Small intestine (tissue), 7 donors: ENCODE measurements around the gene SORCS2. TPM values are rescaled to one million over a fixed set of nuclear protein-coding genes. Genes with fewer than 3 reads are reported as not detected.

ENCODE experiments used
- DNase-seq, 2 donors: peaks; one replicate each; pipeline versions ENCODE4 v3.0.0 to v3.0.0-alpha.2; 2013
- FAIRE-seq: peaks from 2 replicates; lab custom pipeline; 2012; peaks lifted over from hg19 to GRCh38; lab: Jason Lieb, UNC
- H3K27ac ChIP-seq, 3 donors: one replicate each; pipeline ENCODE4 v1.5.1; 2013; ENCODE audit warnings: low read length in 2 of 3, mild to moderate bottlenecking in 2 of 3, control low read depth in 1 of 3, inconsistent platforms in 1 of 3, low read depth in 1 of 3, moderate library complexity in 1 of 3
- H3K27me3 ChIP-seq, 3 donors: one replicate each; pipeline ENCODE4 v1.6.1; 2013; ENCODE audit warnings: low read length in 3 of 3, inconsistent platforms in 1 of 3; ENCODE audit not compliant: control insufficient read depth in 3 of 3, insufficient read depth in 3 of 3
- H3K36me3 ChIP-seq, 3 donors: one replicate each; pipeline ENCODE4 v1.6.1; 2013; ENCODE audit warnings: low read length in 3 of 3, inconsistent platforms in 1 of 3, low read depth in 1 of 3, mild to moderate bottlenecking in 1 of 3, moderate library complexity in 1 of 3; ENCODE audit not compliant: control insufficient read depth in 3 of 3, insufficient read depth in 2 of 3
- H3K4me1 ChIP-seq, 3 donors: one replicate each; pipeline ENCODE4 v1.6.1; 2013; ENCODE audit warnings: low read length in 2 of 3, inconsistent platforms in 1 of 3, low read depth in 1 of 3, mild to moderate bottlenecking in 1 of 3, moderate library complexity in 1 of 3; ENCODE audit not compliant: control insufficient read depth in 3 of 3, insufficient read depth in 2 of 3
- H3K4me3 ChIP-seq, 3 donors: one replicate each; pipeline ENCODE4 v1.5.1; 2013; ENCODE audit warnings: low read length in 3 of 3, control low read depth in 1 of 3, inconsistent platforms in 1 of 3, low read depth in 1 of 3, mild to moderate bottlenecking in 1 of 3, moderate library complexity in 1 of 3
- H3K9me3 ChIP-seq, 2 donors: one replicate each; pipeline ENCODE4 v1.6.1; 2013; ENCODE audit warnings: low read depth in 1 of 2, low read length in 1 of 2; ENCODE audit not compliant: control insufficient read depth in 2 of 2, insufficient read depth in 1 of 2
- WGBS, 3 donors: extraction: QIAGEN DNeasy Blood & Tissue Kit; methylation state at CpG; one replicate each; pipeline ENCODE4 v1.1.7; 2013; 5-methylcytosine and 5-hydroxymethylcytosine counted together
- polyA plus RNA-seq, 4 donors: library from polyadenylated mRNA; stranded (reverse) in 3 of 4; unstranded in 1 of 4; fragments of 200-250 nt in 3 of 4; fragments of 120-200 nt in 1 of 4; gene quantifications; one replicate each; pipeline versions ENCODE4 v1.2.1 to v1.2.3, GENCODE V29; 2013
- donor health status: healthy with polysubstance abuse.
- donor health status: control.
- donor health status: control.
- donor health status: Bipolar disorder and iron deficiency.
- donor health status: healthy.

Gene SORCS2
- polyA plus RNA-seq, 4 donors = 0.63 to 3.3 (median 2.2) TPM; not detected in 1

GRCh38 chr4:7462509-7462971 is 270.2 kb downstream of the SORCS2 start:
- H3K36me3 ChIP-seq = no peaks in the 10 kb centered on the region
- DNase-seq (peak; percentile 47 to 52), FAIRE-seq (no peak)
- peaks cover 0 to 9% of the 10 kb centered on the region in 2 donors for H3K9me3 ChIP-seq
- H3K4me1 ChIP-seq = peaks cover 0 to 9% (median 0%) of the 10 kb centered on the region in 3 donors
- no peak overlapping the region for H3K27ac ChIP-seq
- no peak overlapping the region for H3K4me3 ChIP-seq
- H3K27me3 ChIP-seq = no peaks in the 10 kb centered on the region
- WGBS, 3 donors = 8 to 51% (median 25%) methylated on average over 10 to 11 of the region's 11 CpGs

GRCh38 chr4:7463566-7464258 is 271.4 kb downstream of the SORCS2 start:
- no peaks in the 10 kb centered on the region for H3K36me3 ChIP-seq
- FAIRE-seq (no peak), DNase-seq (no peak)
- H3K27me3 ChIP-seq = no peaks in the 10 kb centered on the region
- peaks cover 0 to 9% (median 0%) of the 10 kb centered on the region in 3 donors for H3K4me1 ChIP-seq
- no peak overlapping the region for H3K4me3 ChIP-seq
- WGBS, 3 donors = 81 to 86% (median 83%) methylated on average over 20 of the region's 20 CpGs
- no peak overlapping the region for H3K27ac ChIP-seq
- peaks cover 0 to 9% of the 10 kb centered on the region in 2 donors for H3K9me3 ChIP-seq

GRCh38 chr4:7464259-7464655 is 271.9 kb downstream of the SORCS2 start:
- 81 to 88% (median 82%) methylated on average over 5 of the region's 5 CpGs for WGBS, 3 donors
- no peak for FAIRE-seq
- H3K36me3 ChIP-seq = no peaks in the 10 kb centered on the region

GRCh38 chr4:7465017-7465416 is 272.7 kb downstream of the SORCS2 start:
- no peak for FAIRE-seq
- Histone ChIP-seq H3K4me3 (no peak overlapping the region), H3K9me3 (peaks cover 0 to 9% of the 10 kb centered on the region in 2 donors), H3K36me3 (no peaks in the 10 kb centered on the region), H3K27ac (no peak overlapping the region), H3K27me3 (no peaks in the 10 kb centered on the region), H3K4me1 (peaks cover 0 to 9% (median 0%) of the 10 kb centered on the region in 3 donors)
- DNase-seq = no peak
- 77 to 89% (median 83%) methylated on average over 9 of the region's 9 CpGs for WGBS, 3 donors

More at GRCh38 chr4:7464259-7464655, 271.9 kb downstream of the SORCS2 start:
- Histone ChIP-seq H3K4me1 (peaks cover 0 to 9% (median 0%) of the 10 kb centered on the region in 3 donors), H3K4me3 (no peak overlapping the region), H3K9me3 (peaks cover 0 to 9% of the 10 kb centered on the region in 2 donors), H3K27me3 (no peaks in the 10 kb centered on the region), H3K27ac (no peak overlapping the region)
- no peak for DNase-seq

GRCh38 chr4:7466215-7466614 is 273.9 kb downstream of the SORCS2 start:
- peaks cover 0 to 5% (median 0%) of the 10 kb centered on the region in 3 donors for H3K4me1 ChIP-seq
- DNase-seq = no peak
- no peak overlapping the region for H3K27ac ChIP-seq
- no peak overlapping the region for H3K4me3 ChIP-seq
- no peaks in the 10 kb centered on the region for H3K36me3 ChIP-seq
- 75 to 87% (median 77%) methylated on average over 8 of the region's 8 CpGs for WGBS, 3 donors
- no peaks in the 10 kb centered on the region for H3K27me3 ChIP-seq
- peaks cover 0 to 9% of the 10 kb centered on the region in 2 donors for H3K9me3 ChIP-seq
- FAIRE-seq = no peak

- H3K4me3 ChIP-seq = no peak overlapping the region
- FAIRE-seq (no peak), DNase-seq (no peak)
- H3K27ac ChIP-seq = no peak overlapping the region
- no peaks in the 10 kb centered on the region for H3K27me3 ChIP-seq
- 80 to 87% (median 85%) methylated on average over 7 of the region's 7 CpGs for WGBS, 3 donors
- H3K9me3 ChIP-seq = peaks cover 0 to 9% of the 10 kb centered on the region in 2 donors
- no peaks in the 10 kb centered on the region for H3K36me3 ChIP-seq
- peaks cover 0 to 5% (median 0%) of the 10 kb centered on the region in 3 donors for H3K4me1 ChIP-seq
These were observed 274.6 kb downstream of the SORCS2 start for GRCh38 chr4:7466904-7467303.

GRCh38 chr4:7467471-7467870 is 275.1 kb downstream of the SORCS2 start:
- no peak overlapping the region for H3K4me3 ChIP-seq
- WGBS, 3 donors = 79 to 90% (median 88%) methylated on average over 7 of the region's 7 CpGs
- no peak for FAIRE-seq

GRCh38 chr4:7469023-7469422 is 276.7 kb downstream of the SORCS2 start:
- H3K27ac ChIP-seq = no peak overlapping the region
- FAIRE-seq = no peak
- no peak overlapping the region for H3K4me3 ChIP-seq
- H3K9me3 ChIP-seq = peaks cover 0 to 9% of the 10 kb centered on the region in 2 donors
- H3K36me3 ChIP-seq = no peaks in the 10 kb centered on the region
- no peak for DNase-seq
- H3K27me3 ChIP-seq = peaks cover 0 to 3% (median 0%) of the 10 kb centered on the region in 3 donors
- H3K4me1 ChIP-seq = no peaks in the 10 kb centered on the region
- 81 to 88% (median 83%) methylated on average over 4 of the region's 4 CpGs for WGBS, 3 donors

More at GRCh38 chr4:7467471-7467870, 275.1 kb downstream of the SORCS2 start:
- Histone ChIP-seq H3K27me3 (no peaks in the 10 kb centered on the region), H3K36me3 (no peaks in the 10 kb centered on the region), H3K4me1 (peaks cover 0 to 5% (median 0%) of the 10 kb centered on the region in 3 donors), H3K27ac (no peak overlapping the region), H3K9me3 (peaks cover 0 to 9% of the 10 kb centered on the region in 2 donors)
- DNase-seq = no peak
